NCI-H526 treated with DMSO at 0.1 percent for 48 hours (cell line): Measurements from ENCODE around the gene BAIAP2L1.
"Not testable (repeated sequence)": the region's sequence is repeated elsewhere in the genome, so short reads cannot be mapped to it uniquely, and the experiment has no call there.

Experiments used
- DNase-seq: peaks from one replicate; lab custom pipeline; 2025; lab: John Stamatoyannopoulos, UW

BAIAP2L1 gene

GRCh38 chr7:98400542-98401340, at the start of gene BAIAP2L1:
BAIAP2L1 (minus strand) TSS chr7:98401090; CDS start chr7:98400852, 238 bp downstream.
- DNase-seq = peak; percentile 87

- no peak for DNase-seq
These were observed 47.9 kb upstream of the BAIAP2L1 start for GRCh38 chr7:98448766-98449165.

- DNase-seq = not testable (repeated sequence)
These were observed 40.1 kb upstream of the BAIAP2L1 start for GRCh38 chr7:98440992-98441391.

- DNase-seq = no peak
These were observed 38.6 kb upstream of the BAIAP2L1 start for GRCh38 chr7:98439484-98439883.

GRCh38 chr7:98434087-98434486, 33.2 kb upstream of the BAIAP2L1 start:
- DNase-seq = no peak

- DNase-seq = no peak
These were observed 28.9 kb upstream of the BAIAP2L1 start for GRCh38 chr7:98429799-98430198.

- no peak for DNase-seq
These were observed 22.2 kb upstream of the BAIAP2L1 start for GRCh38 chr7:98423043-98423442.

- peak; percentile 70 for DNase-seq
These were observed 20.2 kb upstream of the BAIAP2L1 start for GRCh38 chr7:98420966-98421612.

- not testable (repeated sequence) for DNase-seq
These were observed 19.1 kb upstream of the BAIAP2L1 start for GRCh38 chr7:98419988-98420387.

GRCh38 chr7:98419316-98419691, 18.4 kb upstream of the BAIAP2L1 start:
- not testable (repeated sequence) for DNase-seq

- DNase-seq = no peak
These were observed 17.9 kb upstream of the BAIAP2L1 start for GRCh38 chr7:98418636-98419315.

GRCh38 chr7:98418271-98418635, 17.4 kb upstream of the BAIAP2L1 start:
- no peak for DNase-seq

- not testable (repeated sequence) for DNase-seq
These were observed 16.8 kb upstream of the BAIAP2L1 start for GRCh38 chr7:98417604-98418270.

GRCh38 chr7:98414205-98414900, 13.5 kb upstream of the BAIAP2L1 start:
- DNase-seq = no peak

GRCh38 chr7:98413655-98414054, 12.8 kb upstream of the BAIAP2L1 start:
- DNase-seq = not testable (repeated sequence)

- DNase-seq = no peak
These were observed 9.0 kb upstream of the BAIAP2L1 start for GRCh38 chr7:98409843-98410242.

- not testable (repeated sequence) for DNase-seq
These were observed 7.3 kb upstream of the BAIAP2L1 start for GRCh38 chr7:98408146-98408545.

GRCh38 chr7:98406827-98407226, 5.9 kb upstream of the BAIAP2L1 start:
- DNase-seq = no peak

GRCh38 chr7:98404840-98405239, 4.0 kb upstream of the BAIAP2L1 start:
- DNase-seq = no peak

- DNase-seq = no peak
These were observed 874 bp downstream of the BAIAP2L1 start for GRCh38 chr7:98399890-98400541.

GRCh38 chr7:98399462-98399861, 1.4 kb downstream of the BAIAP2L1 start:
- peak; percentile 74 for DNase-seq
